ENCODE data around the gene TRIM2. TPM values are rescaled to one million over a fixed set of nuclear protein-coding genes. Genes with fewer than 3 reads are reported as not detected.
A peak's percentile ranks its signal among the peaks of the same experiment; 100 is the strongest.

Gene TRIM2
- total RNA-seq, 3 donors from 2014 or later, result 26.7 to 109 (median 52.4) TPM

DNA sequence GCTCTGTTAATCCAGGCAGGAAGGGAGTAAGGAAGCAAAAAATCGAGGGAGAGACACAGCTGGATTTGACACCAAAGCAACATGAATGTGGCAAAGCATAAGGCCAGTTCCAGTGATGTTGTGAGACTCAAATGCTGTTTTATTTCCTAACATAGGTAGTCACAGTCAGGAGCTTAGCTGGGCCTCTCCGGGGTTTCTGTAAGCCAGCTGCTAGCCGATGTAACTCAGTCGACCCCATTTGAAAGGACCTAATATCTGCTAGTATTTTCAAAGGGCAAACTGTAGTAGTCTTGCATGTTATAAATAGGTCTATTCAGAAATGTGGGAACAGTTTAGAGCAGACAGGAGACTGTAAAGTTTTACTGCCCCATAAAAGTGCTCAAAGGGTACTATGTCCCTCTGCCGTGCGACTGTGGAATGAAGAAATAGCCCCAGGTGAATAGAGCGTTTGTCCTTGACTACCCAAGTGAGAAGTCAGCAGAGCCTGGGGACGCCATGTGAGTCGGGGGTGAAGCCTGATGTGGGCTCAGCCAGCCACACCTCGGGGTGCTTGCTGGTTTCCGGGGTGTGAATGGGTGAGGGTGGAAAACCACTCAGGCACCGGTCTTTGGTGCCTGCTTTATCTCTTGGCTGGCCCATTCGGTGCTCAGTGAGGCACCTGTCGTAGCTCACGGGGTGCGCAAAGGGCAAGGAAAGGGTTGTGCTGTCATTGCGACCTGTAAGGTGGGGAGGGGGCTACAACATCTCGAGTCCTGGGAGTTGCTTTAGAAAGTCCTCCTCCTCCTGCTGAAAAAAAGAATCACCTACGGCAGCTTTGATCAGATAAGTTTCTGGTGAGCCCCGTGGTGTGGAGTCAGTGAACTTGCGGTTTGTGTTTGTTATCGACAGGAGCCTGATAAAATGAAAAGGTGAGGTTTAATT, 745 bp downstream of the TRIM2 start:
- no peaks in the 10 kb centered on the region for H3K27me3 ChIP-seq
- no peaks in the 10 kb centered on the region for H3K9me3 ChIP-seq
- peak overlapping the region; percentile 33 to 34 for H3K27ac ChIP-seq
- no peaks in the 10 kb centered on the region for H3K36me3 ChIP-seq
- TF ChIP-seq POLR2A (IDR thresholded peaks at IDR 0.05) (no peak), POLR2AphosphoS5 (IDR thresholded peaks at IDR 0.05) (no peak)
- TF ChIP-seq, protein P1, sequence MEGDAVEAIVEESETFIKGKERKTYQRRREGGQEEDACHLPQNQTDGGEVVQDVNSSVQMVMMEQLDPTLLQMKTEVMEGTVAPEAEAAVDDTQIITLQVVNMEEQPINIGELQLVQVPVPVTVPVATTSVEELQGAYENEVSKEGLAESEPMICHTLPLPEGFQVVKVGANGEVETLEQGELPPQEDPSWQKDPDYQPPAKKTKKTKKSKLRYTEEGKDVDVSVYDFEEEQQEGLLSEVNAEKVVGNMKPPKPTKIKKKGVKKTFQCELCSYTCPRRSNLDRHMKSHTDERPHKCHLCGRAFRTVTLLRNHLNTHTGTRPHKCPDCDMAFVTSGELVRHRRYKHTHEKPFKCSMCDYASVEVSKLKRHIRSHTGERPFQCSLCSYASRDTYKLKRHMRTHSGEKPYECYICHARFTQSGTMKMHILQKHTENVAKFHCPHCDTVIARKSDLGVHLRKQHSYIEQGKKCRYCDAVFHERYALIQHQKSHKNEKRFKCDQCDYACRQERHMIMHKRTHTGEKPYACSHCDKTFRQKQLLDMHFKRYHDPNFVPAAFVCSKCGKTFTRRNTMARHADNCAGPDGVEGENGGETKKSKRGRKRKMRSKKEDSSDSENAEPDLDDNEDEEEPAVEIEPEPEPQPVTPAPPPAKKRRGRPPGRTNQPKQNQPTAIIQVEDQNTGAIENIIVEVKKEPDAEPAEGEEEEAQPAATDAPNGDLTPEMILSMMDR (IDR thresholded peaks at IDR 0.05), result no peak
- no peaks in the 10 kb centered on the region for H3K4me1 ChIP-seq
- DNase-seq (ENCODE audit: low spot score in 2 of 2), result no peak
- intact Hi-C loops (cut with DNase I; ENCODE audit: low total_unique reads), result no loop called here
- H3K4me3 ChIP-seq, result peak overlapping the region; percentile 11 to 47 (median 26)

DNA sequence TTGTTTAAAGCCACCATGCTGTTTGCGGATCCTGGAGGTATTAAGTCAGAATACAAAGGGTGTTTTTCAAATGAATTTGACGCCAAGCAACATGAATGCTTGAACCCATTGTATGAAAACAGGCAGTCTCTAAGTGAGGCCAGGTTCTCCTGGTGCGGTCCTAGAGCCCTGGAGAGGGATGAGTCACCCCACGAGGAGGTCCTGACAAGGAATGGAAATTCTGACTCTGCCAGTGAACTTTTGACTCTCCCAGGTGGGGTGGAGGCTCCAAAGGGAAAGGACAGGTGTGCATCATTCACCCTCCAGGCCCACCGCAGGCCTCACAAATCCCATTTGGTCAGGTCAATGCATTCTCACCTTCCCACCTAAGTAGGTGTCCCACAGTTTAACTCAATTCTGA, 1.5 kb downstream of the TRIM2 start:
- Histone ChIP-seq H3K9me3 (no peaks in the 10 kb centered on the region), H3K4me1 (no peaks in the 10 kb centered on the region), H3K4me3 (no peak overlapping the region), H3K27me3 (no peaks in the 10 kb centered on the region), H3K27ac (no peak overlapping the region), H3K36me3 (no peaks in the 10 kb centered on the region)
- intact Hi-C loops (cut with DNase I; ENCODE audit: low total_unique reads), result no loop called here
- no peak for DNase-seq (ENCODE audit: low spot score in 2 of 2)
- TF ChIP-seq, protein P1 (IDR thresholded peaks at IDR 0.05), result no peak
- TF ChIP-seq POLR2A (IDR thresholded peaks at IDR 0.05) (no peak), POLR2AphosphoS5 (IDR thresholded peaks at IDR 0.05) (no peak)

DNA sequence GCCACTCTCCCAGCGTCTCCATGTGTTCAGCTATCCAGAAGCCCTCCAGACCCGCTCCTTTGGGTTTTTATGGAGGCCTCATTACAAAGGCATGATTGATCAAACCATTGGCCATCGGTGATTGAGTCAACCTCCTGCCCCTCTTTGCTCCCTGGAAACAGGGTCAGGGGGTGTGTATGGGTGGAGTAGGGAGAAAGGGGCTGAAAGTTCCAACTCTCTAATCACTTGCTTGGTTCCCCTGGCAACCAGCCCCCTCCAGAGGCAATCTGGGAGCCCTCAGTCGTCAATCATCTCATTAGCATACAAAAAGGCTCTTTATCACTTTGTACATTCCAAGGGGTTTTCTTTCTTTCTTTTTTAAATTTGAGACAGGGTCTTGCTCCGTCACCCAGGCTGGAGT, 2.3 kb downstream of the TRIM2 start:
- Histone ChIP-seq H3K36me3 (no peaks in the 10 kb centered on the region), H3K4me1 (no peaks in the 10 kb centered on the region), H3K4me3 (no peak overlapping the region), H3K27me3 (no peaks in the 10 kb centered on the region), H3K9me3 (no peaks in the 10 kb centered on the region), H3K27ac (no peak overlapping the region)
- no peak for DNase-seq (ENCODE audit: low spot score in 2 of 2)
- intact Hi-C loops (cut with DNase I; ENCODE audit: low total_unique reads), result no loop called here
- TF ChIP-seq POLR2AphosphoS5 (IDR thresholded peaks at IDR 0.05), result no peak
- TF ChIP-seq, protein P1 (IDR thresholded peaks at IDR 0.05), result no peak
- TF ChIP-seq POLR2A (IDR thresholded peaks at IDR 0.05), result no peak

DNA sequence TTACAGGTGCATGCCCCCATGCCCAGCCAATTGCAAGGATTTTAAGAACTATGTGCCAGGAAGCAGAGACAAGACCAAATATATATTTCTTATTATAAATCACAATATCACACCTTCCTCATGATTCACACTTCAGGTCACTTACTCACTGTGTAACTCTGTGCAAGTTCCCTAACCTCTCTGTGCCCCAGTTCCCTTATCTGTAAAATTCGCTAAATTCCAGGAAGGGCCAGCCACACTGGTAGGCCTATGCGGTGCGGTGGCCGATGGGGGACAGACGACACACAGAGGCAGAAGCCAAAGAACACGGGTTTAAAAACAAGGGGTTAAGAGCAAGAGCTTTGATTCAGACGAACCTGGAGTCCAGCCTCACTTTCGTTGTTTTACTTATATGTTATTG, 2.8 kb downstream of the TRIM2 start:
- H3K27me3 ChIP-seq, result no peaks in the 10 kb centered on the region
- DNase-seq (ENCODE audit: low spot score in 2 of 2), result no peak
- no peak overlapping the region for H3K4me3 ChIP-seq
- intact Hi-C loops (cut with DNase I; ENCODE audit: low total_unique reads), result no loop called here
- no peaks in the 10 kb centered on the region for H3K4me1 ChIP-seq
- no peaks in the 10 kb centered on the region for H3K36me3 ChIP-seq
- no peaks in the 10 kb centered on the region for H3K9me3 ChIP-seq
- no peak overlapping the region for H3K27ac ChIP-seq
- no peak for TF ChIP-seq POLR2AphosphoS5 (IDR thresholded peaks at IDR 0.05)
- TF ChIP-seq POLR2A (IDR thresholded peaks at IDR 0.05), result no peak
- TF ChIP-seq, protein P1 (IDR thresholded peaks at IDR 0.05), result no peak

DNA sequence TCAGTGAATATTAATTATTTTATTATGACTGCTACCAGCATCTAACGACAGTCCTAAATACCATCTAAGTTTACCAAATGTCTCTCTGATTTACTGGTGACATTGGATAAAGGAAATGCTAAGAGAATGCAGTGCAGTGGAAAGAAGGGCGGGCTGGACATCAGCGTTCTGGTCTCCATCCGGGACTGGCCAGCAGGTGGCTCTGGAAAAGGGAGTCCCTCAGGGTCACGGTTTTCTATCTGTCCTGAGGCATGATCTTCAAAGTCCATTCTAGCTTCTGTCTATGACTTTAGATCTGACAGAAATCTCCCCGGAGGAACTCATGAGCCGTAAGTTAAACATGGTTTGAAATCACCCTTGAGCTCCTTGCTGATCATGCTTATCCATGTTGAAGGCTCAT, 3.3 kb downstream of the TRIM2 start:
- H3K27me3 ChIP-seq, result no peaks in the 10 kb centered on the region
- TF ChIP-seq POLR2A (IDR thresholded peaks at IDR 0.05), result no peak
- TF ChIP-seq, protein P1 (IDR thresholded peaks at IDR 0.05), result peak in 2 of 3 donors; percentile 9 to 31
- H3K4me3 ChIP-seq, result no peak overlapping the region
- no peak overlapping the region for H3K27ac ChIP-seq
- H3K9me3 ChIP-seq, result no peaks in the 10 kb centered on the region
- DNase-seq (ENCODE audit: low spot score in 2 of 2), result no peak
- intact Hi-C loops (cut with DNase I; ENCODE audit: low total_unique reads), result no loop called here
- H3K36me3 ChIP-seq, result no peaks in the 10 kb centered on the region
- H3K4me1 ChIP-seq, result no peaks in the 10 kb centered on the region
